Thyroid gland (tissue), 4 donors: ENCODE measurements around the gene WDR5B. TPM values are rescaled to one million over a fixed set of nuclear protein-coding genes. Genes with fewer than 3 reads are reported as not detected.

Experiments used
- DNase-seq, 2 donors: peaks; one replicate each; pipeline ENCODE4 v3.0.0-alpha.2; 2019
- H3K27ac ChIP-seq, 3 donors: fragments of 200-600 bp; sonication (generic); 1 replicate in 2 of 3; 2 replicates in 1 of 3; pipeline ENCODE4 v1.5.1; 2016 to 2019; ENCODE audit warnings: mild to moderate bottlenecking in 1 of 3, moderate library complexity in 1 of 3
- H3K27me3 ChIP-seq: fragments of 200-600 bp; sonication (generic); one replicate; pipeline ENCODE4 v1.5.1; 2019
- H3K36me3 ChIP-seq, 2 donors: fragments of 200-600 bp; sonication (generic); one replicate each; pipeline ENCODE4 v1.5.1; 2016 to 2019
- H3K4me1 ChIP-seq, 2 donors: fragments of 200-600 bp; sonication (generic); one replicate each; pipeline ENCODE4 v1.5.1; 2017 to 2019
- H3K4me3 ChIP-seq, 3 donors: fragments of 200-600 bp; sonication (generic); replicated peaks in 1 of 3; 1 replicate in 2 of 3; 2 replicates in 1 of 3; pipeline ENCODE4 v1.5.1; 2016; ENCODE audit warnings: mild to moderate bottlenecking in 1 of 3
- H3K9me3 ChIP-seq: fragments of 200-600 bp; sonication (generic); one replicate; pipeline ENCODE4 v1.5.1; 2017
- CTCF ChIP-seq, 6 experiments: fragments of 200-600 bp in 3 of 6; fragments of 450-650 bp in 3 of 6; sonication (generic) in 3 of 6; IDR thresholded peaks; one replicate each; pipeline ENCODE4 v1.5.1; 2016 to 2019; ENCODE audit warnings: antibody characterized with exemption in 6 of 6, mild to moderate bottlenecking in 2 of 6, inconsistent platforms in 1 of 6, moderate library complexity in 1 of 6
- POLR2A ChIP-seq, 2 donors: fragments of 450-650 bp; IDR thresholded peaks; one replicate each; pipeline ENCODE4 v1.6.1; 2017; ENCODE audit warnings: antibody characterized with exemption in 2 of 2, mild to moderate bottlenecking in 2 of 2, moderate library complexity in 1 of 2
- WGBS, 2 donors: methylation state at CpG; one replicate each; pipeline ENCODE4 v1.1.5; 2017; 5-methylcytosine and 5-hydroxymethylcytosine counted together
- intact Hi-C: fragments of 100-400 bp; cut with DNase I; formaldehyde crosslinking; loops from one replicate; pipeline ENCODE4 v1.15.1; 2023
- total RNA-seq, 4 donors: library from RNA; depleted of rRNA; stranded (reverse); fragments of >200 nt; gene quantifications; one replicate each; pipeline ENCODE4 v1.2.3, GENCODE V29; 2016

WDR5B gene
- total RNA-seq, 4 donors from 2014 or later, result 8.6 to 10.7 (median 9.3) TPM

- Histone ChIP-seq H3K36me3 (peaks cover 0 to 21% of the 10 kb centered on the region in 2 donors), H3K4me3 (no peak overlapping the region), H3K27ac (no peak overlapping the region), H3K4me1 (peaks cover 8 to 9% of the 10 kb centered on the region in 2 donors), H3K9me3 (no peaks in the 10 kb centered on the region), H3K27me3 (no peaks in the 10 kb centered on the region)
- intact Hi-C loops, result loop anchor here (10.0 kb wide), 2 partner anchors 275 to 385 kb away; partner anchors contain the start of genes HSPBAP1, PARP14 and SLC49A4
- DNase-seq, result no peak
- TF ChIP-seq CTCF (IDR thresholded peaks at IDR 0.05) (no peak), POLR2A (IDR thresholded peaks at IDR 0.05) (no peak)
- WGBS, 2 donors, result 93 to 95% methylated on average over 4 of the region's 4 CpGs
Measured at GRCh38 chr3:122410111-122410510, 5.8 kb downstream of the WDR5B start.

- WGBS, 2 donors, result 88 to 89% methylated on average over 6 of the region's 6 CpGs
- H3K36me3 ChIP-seq, result peaks cover 0 to 21% of the 10 kb centered on the region in 2 donors
- intact Hi-C loops, result no loop called here
- no peaks in the 10 kb centered on the region for H3K9me3 ChIP-seq
- TF ChIP-seq CTCF (IDR thresholded peaks at IDR 0.05) (no peak), POLR2A (IDR thresholded peaks at IDR 0.05) (no peak)
- no peaks in the 10 kb centered on the region for H3K27me3 ChIP-seq
- no peak for DNase-seq
- no peak overlapping the region for H3K4me3 ChIP-seq
- H3K4me1 ChIP-seq, result peaks cover 2% of the 10 kb centered on the region in 2 donors
- H3K27ac ChIP-seq, result peak overlapping the region in 1 of 3 donors; percentile 1
Measured at GRCh38 chr3:122409446-122409845, 6.4 kb downstream of the WDR5B start.

- no peak overlapping the region for H3K4me3 ChIP-seq
- no peaks in the 10 kb centered on the region for H3K9me3 ChIP-seq
- TF ChIP-seq POLR2A (IDR thresholded peaks at IDR 0.05), result no peak
- no peak for TF ChIP-seq CTCF (IDR thresholded peaks at IDR 0.05)
- no peak overlapping the region for H3K27ac ChIP-seq
- intact Hi-C loops, result no loop called here
- DNase-seq, result no peak
- H3K36me3 ChIP-seq, result peaks cover 0 to 31% of the 10 kb centered on the region in 2 donors
- WGBS, 2 donors, result 94 to 95% methylated on average over 1 of the region's 1 CpG
- no peaks in the 10 kb centered on the region for H3K4me1 ChIP-seq
- H3K27me3 ChIP-seq, result no peaks in the 10 kb centered on the region
Measured at GRCh38 chr3:122407946-122408345, 7.9 kb downstream of the WDR5B start.

- Histone ChIP-seq H3K27me3 (no peaks in the 10 kb centered on the region), H3K9me3 (no peaks in the 10 kb centered on the region), H3K4me1 (no peaks in the 10 kb centered on the region), H3K27ac (no peak overlapping the region), H3K4me3 (no peak overlapping the region), H3K36me3 (peaks cover 0 to 33% of the 10 kb centered on the region in 2 donors)
- DNase-seq, result no peak
- TF ChIP-seq POLR2A (IDR thresholded peaks at IDR 0.05), result no peak
- intact Hi-C loops, result no loop called here
- 98 to 100% methylated on average over 4 of the region's 4 CpGs for WGBS, 2 donors
Measured at GRCh38 chr3:122406198-122406597, 9.7 kb downstream of the WDR5B start.

GRCh38 chr3:122405015-122405414, 10.8 kb downstream of the WDR5B start:
- intact Hi-C loops, result no loop called here
- Histone ChIP-seq H3K36me3 (peaks cover 0 to 26% of the 10 kb centered on the region in 2 donors), H3K27ac (no peak overlapping the region), H3K9me3 (no peaks in the 10 kb centered on the region), H3K27me3 (no peaks in the 10 kb centered on the region), H3K4me3 (no peak overlapping the region), H3K4me1 (no peaks in the 10 kb centered on the region)
- TF ChIP-seq POLR2A (IDR thresholded peaks at IDR 0.05) (no peak), CTCF (IDR thresholded peaks at IDR 0.05) (no peak)
- 88% methylated on average over 3 of the region's 3 CpGs for WGBS, 2 donors
- no peak for DNase-seq

- Histone ChIP-seq H3K4me3 (no peak overlapping the region), H3K4me1 (no peaks in the 10 kb centered on the region), H3K36me3 (peaks cover 0 to 22% of the 10 kb centered on the region in 2 donors), H3K9me3 (no peaks in the 10 kb centered on the region), H3K27ac (no peak overlapping the region), H3K27me3 (no peaks in the 10 kb centered on the region)
- intact Hi-C loops, result no loop called here
- no peak for DNase-seq
- no peak for TF ChIP-seq CTCF (IDR thresholded peaks at IDR 0.05)
- TF ChIP-seq POLR2A (IDR thresholded peaks at IDR 0.05), result no peak
- 92 to 93% methylated on average over 6 of the region's 6 CpGs for WGBS, 2 donors
Measured at GRCh38 chr3:122403489-122403888, 12.4 kb downstream of the WDR5B start.
